KMS-11 (cell line): ENCODE data around the gene RXFP1.

ENCODE experiments used
- H2AFZ ChIP-seq: fragments of 200-600 bp; sonication (generic); 2 replicates; pipeline ENCODE4 v1.6.1; 2016; ENCODE audit warnings: antibody characterized with exemption, mixed run types, low read depth
- H3K27ac ChIP-seq: fragments of 200-600 bp; sonication (generic); 2 replicates; pipeline ENCODE4 v1.6.1; 2016; ENCODE audit warnings: mild to moderate bottlenecking, mixed run types
- H3K27me3 ChIP-seq: fragments of 200-600 bp; sonication (generic); 2 replicates; pipeline ENCODE4 v1.6.1; 2017; ENCODE audit warnings: mild to moderate bottlenecking, low read depth, mixed run types, moderate library complexity; ENCODE audit not compliant: insufficient read depth
- H3K36me3 ChIP-seq: fragments of 200-600 bp; sonication (generic); 2 replicates; pipeline ENCODE4 v1.6.1; 2017; ENCODE audit warnings: mild to moderate bottlenecking, mixed run types; ENCODE audit not compliant: insufficient read depth
- H3K4me1 ChIP-seq: fragments of 200-600 bp; sonication (generic); 2 replicates; pipeline ENCODE4 v1.6.1; 2016; ENCODE audit warnings: mild to moderate bottlenecking, low read depth, mixed run types; ENCODE audit not compliant: poor library complexity, severe bottlenecking
- H3K4me2 ChIP-seq: fragments of 200-600 bp; sonication (generic); 2 replicates; pipeline ENCODE4 v1.7.0; 2016; ENCODE audit warnings: mild to moderate bottlenecking, mixed run types
- H3K4me3 ChIP-seq: fragments of 200-600 bp; sonication (generic); IDR thresholded peaks from 2 replicates; pipeline ENCODE4 v1.6.1; 2017; ENCODE audit warnings: low read depth, low read length, mixed read lengths; ENCODE audit not compliant: insufficient read depth
- H3K79me2 ChIP-seq: fragments of 200-600 bp; sonication (generic); 2 replicates; pipeline ENCODE4 v1.6.1; 2016; ENCODE audit warnings: low read depth, mixed run types; ENCODE audit not compliant: insufficient read depth
- H3K9ac ChIP-seq: fragments of 200-600 bp; sonication (generic); 2 replicates; pipeline ENCODE4 v1.6.1; 2016; ENCODE audit warnings: mild to moderate bottlenecking, mixed run types
- H4K20me1 ChIP-seq: fragments of 200-600 bp; sonication (generic); 2 replicates; pipeline ENCODE4 v1.6.1; 2016; ENCODE audit warnings: mild to moderate bottlenecking, mixed run types; ENCODE audit not compliant: insufficient read depth
- TF ChIP-seq, protein P1 (sequence below): fragments of 200-600 bp; sonication (generic); conservative IDR thresholded peaks from 2 replicates; pipeline ENCODE4 v1.6.1; 2017; ENCODE audit warnings: low read depth, mild to moderate bottlenecking, antibody characterized with exemption, low read length, moderate library complexity, mixed read lengths

RXFP1 gene

DNA sequence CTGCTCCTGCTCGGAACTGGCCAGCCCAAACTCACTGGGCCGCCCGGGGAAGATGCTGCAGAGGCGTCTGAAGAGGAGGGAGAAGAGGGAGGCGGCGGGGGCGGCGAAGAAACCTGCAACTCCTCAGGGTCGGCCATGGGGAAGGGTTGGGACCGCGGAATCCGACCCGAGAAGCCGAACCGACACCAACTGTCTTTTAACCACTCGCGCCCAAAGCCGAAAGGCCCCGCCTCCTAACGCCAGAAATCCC, 149.9 kb downstream of the RXFP1 start, which contains the start of gene C4orf46:
C4orf46 (minus strand) TSS at position 223 of the 250 bp plus-strand sequence; CDS start at position 137, 86 bp downstream.
- H3K27ac ChIP-seq: peak within 1 kb of the TSS; percentile 91
- H3K27me3 ChIP-seq: no peaks in the 10 kb centered on the region
- H3K4me2 ChIP-seq: peak within 1 kb of the TSS; percentile 75
- H2AFZ ChIP-seq: peak within 1 kb of the TSS; percentile 96
- TF ChIP-seq, protein P1, sequence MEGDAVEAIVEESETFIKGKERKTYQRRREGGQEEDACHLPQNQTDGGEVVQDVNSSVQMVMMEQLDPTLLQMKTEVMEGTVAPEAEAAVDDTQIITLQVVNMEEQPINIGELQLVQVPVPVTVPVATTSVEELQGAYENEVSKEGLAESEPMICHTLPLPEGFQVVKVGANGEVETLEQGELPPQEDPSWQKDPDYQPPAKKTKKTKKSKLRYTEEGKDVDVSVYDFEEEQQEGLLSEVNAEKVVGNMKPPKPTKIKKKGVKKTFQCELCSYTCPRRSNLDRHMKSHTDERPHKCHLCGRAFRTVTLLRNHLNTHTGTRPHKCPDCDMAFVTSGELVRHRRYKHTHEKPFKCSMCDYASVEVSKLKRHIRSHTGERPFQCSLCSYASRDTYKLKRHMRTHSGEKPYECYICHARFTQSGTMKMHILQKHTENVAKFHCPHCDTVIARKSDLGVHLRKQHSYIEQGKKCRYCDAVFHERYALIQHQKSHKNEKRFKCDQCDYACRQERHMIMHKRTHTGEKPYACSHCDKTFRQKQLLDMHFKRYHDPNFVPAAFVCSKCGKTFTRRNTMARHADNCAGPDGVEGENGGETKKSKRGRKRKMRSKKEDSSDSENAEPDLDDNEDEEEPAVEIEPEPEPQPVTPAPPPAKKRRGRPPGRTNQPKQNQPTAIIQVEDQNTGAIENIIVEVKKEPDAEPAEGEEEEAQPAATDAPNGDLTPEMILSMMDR: no peak
- H3K4me3 ChIP-seq: peak within 1 kb of the TSS; percentile 32
- H4K20me1 ChIP-seq: no peaks in the 10 kb centered on the region; the same call in 1 of the 2 replicates
- peaks cover 44% of the 10 kb centered on the region for H3K79me2 ChIP-seq
- peaks cover 33% of the 10 kb centered on the region for H3K4me1 ChIP-seq
- no peaks in the 10 kb centered on the region for H3K36me3 ChIP-seq
- H3K9ac ChIP-seq: peak within 1 kb of the TSS; percentile 90

DNA sequence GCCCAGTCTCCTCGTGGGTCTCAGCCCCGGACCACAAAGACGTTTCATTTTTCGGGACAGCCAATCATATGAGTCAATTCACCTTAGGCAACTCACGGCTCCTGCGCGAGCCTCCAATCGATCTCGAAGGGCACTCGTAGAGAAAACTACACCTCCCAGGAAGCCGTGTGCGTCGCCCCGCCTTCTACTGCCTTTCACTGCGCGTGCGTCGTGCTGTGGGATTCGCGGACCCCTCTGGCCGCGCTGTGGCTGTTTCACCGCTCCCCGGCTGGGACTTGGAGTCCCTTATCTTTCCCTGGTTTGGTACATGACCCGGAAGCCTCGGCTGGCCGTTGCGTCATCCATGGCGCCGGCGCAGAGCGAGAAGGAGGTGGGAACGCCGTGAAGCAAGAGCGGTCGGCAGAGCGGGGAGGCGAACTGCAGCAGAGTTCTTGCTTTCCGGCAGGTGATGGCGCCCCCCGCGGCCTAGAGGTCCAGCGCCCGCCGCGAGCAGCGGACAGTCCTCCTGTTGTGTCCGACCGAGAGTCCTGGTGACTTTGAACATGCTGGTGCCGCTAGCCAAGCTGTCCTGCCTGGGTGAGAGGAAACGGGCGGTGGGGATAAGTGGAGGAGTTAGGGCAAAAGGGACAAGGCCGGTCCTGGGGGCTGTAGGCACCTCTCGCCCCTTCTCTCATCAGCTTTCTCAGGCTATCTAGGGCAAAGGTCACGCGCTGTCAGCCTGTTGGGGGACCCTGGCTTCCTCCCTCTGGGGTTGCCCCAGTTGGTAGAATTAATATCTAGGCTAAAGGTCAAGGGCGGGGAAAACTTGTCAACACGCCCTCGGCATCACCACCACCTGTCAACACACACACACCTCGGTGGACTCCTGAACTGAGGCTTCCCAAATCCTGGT, 150.5 kb downstream of the RXFP1 start, which contains the start of gene ETFDH:
ETFDH (plus strand) TSS at position 382 of the 892 bp plus-strand sequence; CDS start at position 543, 161 bp downstream.
- Histone ChIP-seq H4K20me1 (no peaks in the 10 kb centered on the region; the same call in 1 of the 2 replicates), H3K27ac (peak within 1 kb of the TSS; percentile 91), H3K4me2 (peak within 1 kb of the TSS; percentile 75), H3K79me2 (peaks cover 41% of the 10 kb centered on the region), H3K27me3 (no peaks in the 10 kb centered on the region), H3K4me3 (peak within 1 kb of the TSS; percentile 32), H3K9ac (peak within 1 kb of the TSS; percentile 90), H2AFZ (peak within 1 kb of the TSS; percentile 96), H3K36me3 (no peaks in the 10 kb centered on the region), H3K4me1 (peaks cover 33% of the 10 kb centered on the region)
- TF ChIP-seq, protein P1: peak; percentile 57

DNA sequence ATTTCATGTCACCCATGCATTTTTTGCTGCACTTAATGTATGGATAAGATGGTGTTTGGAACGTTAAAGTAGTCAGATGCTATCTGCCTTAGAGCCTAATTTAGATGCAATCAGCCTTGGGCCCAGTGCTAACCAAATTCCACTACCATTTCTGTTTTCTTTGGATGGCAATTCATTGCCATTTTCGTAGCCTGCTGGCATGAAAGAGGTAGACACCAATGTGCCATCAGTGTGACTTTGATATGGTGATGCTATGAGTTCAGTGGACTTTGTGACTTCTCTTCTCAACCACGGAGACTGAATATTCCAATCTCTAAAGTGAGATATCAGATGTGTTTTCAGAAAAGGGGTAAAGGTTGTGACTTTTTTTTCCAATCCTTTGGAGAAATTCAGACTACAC, 152.0 kb downstream of the RXFP1 start:
- no peak overlapping the region for H3K9ac ChIP-seq
- H3K4me2 ChIP-seq: peak overlapping the region; percentile 52
- no peaks in the 10 kb centered on the region for H3K27me3 ChIP-seq
- no peak overlapping the region for H2AFZ ChIP-seq
- H3K79me2 ChIP-seq: peaks cover 26% of the 10 kb centered on the region
- TF ChIP-seq, protein P1: no peak
- H3K36me3 ChIP-seq: no peaks in the 10 kb centered on the region
- no peaks in the 10 kb centered on the region; the same call in 1 of the 2 replicates for H4K20me1 ChIP-seq
- H3K4me3 ChIP-seq: no peak overlapping the region
- H3K27ac ChIP-seq: no peak overlapping the region
- H3K4me1 ChIP-seq: peaks cover 26% of the 10 kb centered on the region

DNA sequence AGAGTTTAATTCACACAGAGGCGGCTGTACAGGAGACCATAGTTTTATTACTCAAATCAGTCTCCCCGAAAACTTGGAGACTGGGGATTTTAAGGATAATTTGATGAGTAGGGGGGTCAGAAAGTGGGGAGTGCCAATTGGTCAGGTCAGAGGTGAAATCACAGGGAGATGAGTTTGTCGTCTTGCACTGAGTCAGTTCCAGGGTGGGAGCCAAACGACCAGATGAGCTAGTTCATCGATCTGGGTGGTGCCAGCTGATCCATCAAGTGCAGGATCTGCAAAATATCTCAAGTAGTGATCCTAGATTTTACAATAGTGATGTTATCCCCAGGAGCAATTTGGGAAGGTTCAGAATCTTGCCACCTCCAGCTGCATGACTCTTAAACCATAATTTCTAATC, 154.4 kb downstream of the RXFP1 start:
- H4K20me1 ChIP-seq: no peaks in the 10 kb centered on the region
- H3K36me3 ChIP-seq: no peaks in the 10 kb centered on the region
- no peak overlapping the region for H2AFZ ChIP-seq
- H3K4me1 ChIP-seq: peaks cover 12% of the 10 kb centered on the region
- H3K27ac ChIP-seq: no peak overlapping the region
- H3K4me3 ChIP-seq: no peak overlapping the region
- H3K79me2 ChIP-seq: peaks cover 1% of the 10 kb centered on the region; the same call in 1 of the 2 replicates
- no peak overlapping the region for H3K4me2 ChIP-seq
- no peaks in the 10 kb centered on the region for H3K27me3 ChIP-seq
- TF ChIP-seq, protein P1: no peak
- H3K9ac ChIP-seq: no peak overlapping the region
